DND-41 (cell line): ENCODE results near the gene MECR.

Source experiments
- ATAC-seq: fragments of 200-7000 bp; cut with Tn5 transposase; 3 replicates; pipeline ENCODE4 v1.9.1; 2021; ENCODE audit warnings: low read depth; ENCODE audit not compliant: insufficient read depth
- DNase-seq: peaks from one replicate; pipeline ENCODE4 v3.0.0-alpha.2; 2020
- H2AFZ ChIP-seq: 2 replicates; pipeline ENCODE4 v1.6.0; 2012; ENCODE audit warnings: low read depth, low read length
- H3K27ac ChIP-seq: 2 replicates; pipeline ENCODE4 v1.5.1; 2012; ENCODE audit warnings: low read length, inconsistent platforms
- H3K27me3 ChIP-seq: fragments of 200-600 bp; sonication (generic); 2 replicates; pipeline ENCODE4 v1.6.0; 2012; ENCODE audit warnings: low read length, mild to moderate bottlenecking, inconsistent platforms; ENCODE audit not compliant: insufficient read depth, poor library complexity
- H3K36me3 ChIP-seq: 2 replicates; pipeline ENCODE4 v1.5.1; 2012; ENCODE audit warnings: low read length, inconsistent platforms; ENCODE audit not compliant: insufficient read depth
- H3K4me1 ChIP-seq: 2 replicates; pipeline ENCODE4 v1.5.1; 2012; ENCODE audit warnings: mild to moderate bottlenecking, low read length; ENCODE audit not compliant: insufficient read depth
- H3K4me2 ChIP-seq: 2 replicates; pipeline ENCODE4 v1.6.0; 2012; ENCODE audit warnings: mild to moderate bottlenecking, moderate library complexity, low read length, inconsistent platforms; ENCODE audit not compliant: insufficient read depth
- H3K4me3 ChIP-seq, 2 experiments: fragments of 200-600 bp in 1 of 2; shearing (Covaris generic) in 1 of 2; 2 replicates each; pipeline ENCODE4 v1.5.1; 2012 to 2016; ENCODE audit warnings: inconsistent platforms in 2 of 2, low read length in 2 of 2, mild to moderate bottlenecking in 2 of 2, low read depth in 1 of 2, moderate library complexity in 1 of 2
- H3K79me2 ChIP-seq: 2 replicates; pipeline ENCODE4 v1.6.0; 2012; ENCODE audit warnings: low read length, inconsistent platforms; ENCODE audit not compliant: insufficient read depth
- H3K9ac ChIP-seq: 2 replicates; pipeline ENCODE4 v1.6.0; 2012; ENCODE audit warnings: low read depth, mild to moderate bottlenecking, inconsistent platforms, low read length, moderate library complexity
- H3K9me3 ChIP-seq: 2 replicates; pipeline ENCODE4 v1.5.1; 2012; ENCODE audit warnings: low read length, moderate library complexity, mild to moderate bottlenecking, inconsistent platforms; ENCODE audit not compliant: insufficient read depth, severe bottlenecking
- H4K20me1 ChIP-seq: 2 replicates; pipeline ENCODE4 v1.6.0; 2012; ENCODE audit warnings: low read length; ENCODE audit not compliant: insufficient read depth
- EZH2 ChIP-seq: IDR thresholded peaks from 3 replicates; pipeline ENCODE4 v1.6.1; 2012; ENCODE audit warnings: borderline replicate concordance, low read depth, mild to moderate bottlenecking, moderate library complexity, low read length, inconsistent platforms; ENCODE audit not compliant: severe bottlenecking
- TF ChIP-seq, protein P1 (sequence below): IDR thresholded peaks from 2 replicates; pipeline ENCODE4 v1.5.1; 2012; ENCODE audit warnings: borderline replicate concordance, low read length, moderate library complexity, mild to moderate bottlenecking; ENCODE audit not compliant: poor library complexity, severe bottlenecking; ENCODE audit errors: extremely low read depth

MECR gene

DNA sequence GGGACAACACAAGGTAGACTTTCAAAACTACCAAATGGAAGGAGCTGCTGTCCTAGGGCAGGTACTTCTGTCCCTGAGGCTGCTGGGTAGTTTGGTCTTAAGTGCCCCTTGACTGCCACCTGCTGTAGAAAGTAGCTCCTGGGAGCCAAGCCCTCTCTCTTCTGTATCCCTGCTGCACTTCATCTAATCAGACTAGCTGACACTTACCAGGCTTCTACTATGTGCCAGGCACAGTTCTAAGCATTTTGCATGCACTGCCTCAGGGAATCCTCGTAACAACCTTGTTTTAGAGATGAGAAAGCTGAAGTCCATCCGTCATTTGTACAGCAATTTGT is 33.2 kb downstream of the MECR start:
- H3K9ac ChIP-seq = no peak overlapping the region
- peaks cover 59% of the 10 kb centered on the region for H3K36me3 ChIP-seq
- no peaks in the 10 kb centered on the region for H3K9me3 ChIP-seq
- H4K20me1 ChIP-seq = no peaks in the 10 kb centered on the region
- H3K27ac ChIP-seq = no peak overlapping the region
- no peak overlapping the region for H2AFZ ChIP-seq
- H3K79me2 ChIP-seq = no peaks in the 10 kb centered on the region
- no peaks in the 10 kb centered on the region for H3K27me3 ChIP-seq
- ATAC-seq (peak; percentile 81), DNase-seq (peak; percentile 35)
- no peak overlapping the region for H3K4me2 ChIP-seq
- no peak for TF ChIP-seq EZH2
- TF ChIP-seq, protein P1, sequence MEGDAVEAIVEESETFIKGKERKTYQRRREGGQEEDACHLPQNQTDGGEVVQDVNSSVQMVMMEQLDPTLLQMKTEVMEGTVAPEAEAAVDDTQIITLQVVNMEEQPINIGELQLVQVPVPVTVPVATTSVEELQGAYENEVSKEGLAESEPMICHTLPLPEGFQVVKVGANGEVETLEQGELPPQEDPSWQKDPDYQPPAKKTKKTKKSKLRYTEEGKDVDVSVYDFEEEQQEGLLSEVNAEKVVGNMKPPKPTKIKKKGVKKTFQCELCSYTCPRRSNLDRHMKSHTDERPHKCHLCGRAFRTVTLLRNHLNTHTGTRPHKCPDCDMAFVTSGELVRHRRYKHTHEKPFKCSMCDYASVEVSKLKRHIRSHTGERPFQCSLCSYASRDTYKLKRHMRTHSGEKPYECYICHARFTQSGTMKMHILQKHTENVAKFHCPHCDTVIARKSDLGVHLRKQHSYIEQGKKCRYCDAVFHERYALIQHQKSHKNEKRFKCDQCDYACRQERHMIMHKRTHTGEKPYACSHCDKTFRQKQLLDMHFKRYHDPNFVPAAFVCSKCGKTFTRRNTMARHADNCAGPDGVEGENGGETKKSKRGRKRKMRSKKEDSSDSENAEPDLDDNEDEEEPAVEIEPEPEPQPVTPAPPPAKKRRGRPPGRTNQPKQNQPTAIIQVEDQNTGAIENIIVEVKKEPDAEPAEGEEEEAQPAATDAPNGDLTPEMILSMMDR = peak; percentile 58
- H3K4me1 ChIP-seq = no peaks in the 10 kb centered on the region
- no peak overlapping the region for H3K4me3 ChIP-seq

- Histone ChIP-seq H3K9ac (no peak overlapping the region), H3K27ac (no peak overlapping the region), H3K79me2 (no peaks in the 10 kb centered on the region), H2AFZ (no peak overlapping the region), H3K27me3 (no peaks in the 10 kb centered on the region), H3K4me1 (no peaks in the 10 kb centered on the region), H3K9me3 (no peaks in the 10 kb centered on the region), H3K4me3 (no peak overlapping the region), H3K36me3 (peaks cover 54% of the 10 kb centered on the region), H4K20me1 (no peaks in the 10 kb centered on the region), H3K4me2 (no peak overlapping the region)
- ATAC-seq (no peak), DNase-seq (no peak)
- no peak for TF ChIP-seq EZH2
- TF ChIP-seq, protein P1 = no peak
These were observed 33.7 kb downstream of the MECR start for GRCh38 chr1:29196863-29197589.

DNA sequence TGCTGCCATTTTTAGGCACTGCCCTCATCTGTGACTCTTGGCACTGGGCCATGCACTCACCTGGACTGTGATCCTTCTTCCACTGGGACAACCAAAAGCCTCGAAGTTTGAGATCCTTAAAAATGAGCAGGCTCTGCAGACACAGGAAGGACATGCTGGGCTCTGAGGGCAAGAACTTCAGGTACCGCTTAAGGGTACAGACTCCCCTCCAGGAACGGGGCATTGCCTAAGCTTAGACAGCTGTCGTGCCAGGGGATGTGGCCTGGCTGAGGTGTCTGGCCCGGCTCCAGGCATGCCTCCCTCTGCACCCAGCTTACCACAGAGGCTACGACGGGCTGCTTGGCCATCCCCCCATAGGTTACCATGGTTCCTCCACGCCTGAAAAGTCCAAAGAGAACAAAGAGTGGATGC is 34.8 kb downstream of the MECR start:
- Histone ChIP-seq H3K4me3 (no peak overlapping the region), H3K79me2 (no peaks in the 10 kb centered on the region), H3K36me3 (peaks cover 42% of the 10 kb centered on the region), H3K4me1 (no peaks in the 10 kb centered on the region), H3K27me3 (no peaks in the 10 kb centered on the region), H3K9ac (no peak overlapping the region), H3K4me2 (no peak overlapping the region), H3K9me3 (no peaks in the 10 kb centered on the region), H3K27ac (no peak overlapping the region), H2AFZ (no peak overlapping the region), H4K20me1 (no peaks in the 10 kb centered on the region)
- TF ChIP-seq, protein P1 = no peak
- TF ChIP-seq EZH2 = no peak
- ATAC-seq (no peak), DNase-seq (no peak)
